AG04449 (cell line): ENCODE data around the gene SZT2.

Experiments used
- CTCF ChIA-PET: fragments of 350-600 bp; formaldehyde crosslinking; extraction: SDS; loops from one replicate; lab custom pipeline; 2021; ENCODE audit warnings: antibody characterized with exemption; lab: Yijun Ruan, JAX
- POLR2A ChIA-PET: fragments of 400-600, 350-600 bp; formaldehyde crosslinking; extraction: SDS; loops from one replicate; lab custom pipeline; 2020; ENCODE audit warnings: antibody characterized with exemption, inconsistent platforms; lab: Yijun Ruan, JAX
- DNase-seq: peaks from one replicate; pipeline ENCODE4 v3.0.0-alpha.2; 2010; ENCODE audit warnings: low read depth, low spot score
- H3K4me3 ChIP-seq: 2 replicates; pipeline ENCODE4 v1.5.1; 2011; ENCODE audit warnings: low read depth, mild to moderate bottlenecking, control low read depth, low read length
- CTCF ChIP-seq: IDR thresholded peaks from one replicate; pipeline ENCODE4 v1.5.1; 2011; ENCODE audit warnings: mild to moderate bottlenecking, moderate library complexity, low read length, control low read depth, inconsistent platforms; ENCODE audit not compliant: insufficient read depth; ENCODE audit errors: missing control alignments

Gene SZT2

DNA sequence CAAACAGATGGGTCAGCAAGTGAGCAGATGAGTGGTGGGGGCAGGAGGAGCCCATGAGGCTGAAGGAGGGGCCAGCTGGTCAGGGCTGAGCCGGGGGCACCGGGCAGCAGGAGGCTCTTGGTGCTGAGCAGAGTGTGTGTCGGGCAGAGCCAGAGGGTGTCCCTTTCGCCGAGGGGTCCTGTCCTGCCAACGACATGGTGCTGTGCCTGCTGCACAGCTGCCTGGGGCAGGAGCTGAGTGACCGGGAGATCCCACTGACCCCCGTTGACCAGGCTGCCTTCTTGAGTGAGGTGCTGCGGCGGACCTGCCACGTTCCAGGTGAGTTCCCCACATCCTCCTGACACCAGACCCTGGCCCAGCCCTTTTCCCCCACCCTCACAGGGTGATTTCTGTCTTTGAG, 36.5 kb downstream of the SZT2 start:
- CTCF ChIA-PET, result interaction anchor here (0.9 to 2.6 kb wide), 4 partner anchors 8 to 199 kb away, joined by 4 to 10 read pairs (median 7); no protein-coding TSS in a partner anchor
- POLR2A ChIA-PET, result no interaction called here
- TF ChIP-seq CTCF, result no peak
- no peak for DNase-seq
- no peak overlapping the region for H3K4me3 ChIP-seq

DNA sequence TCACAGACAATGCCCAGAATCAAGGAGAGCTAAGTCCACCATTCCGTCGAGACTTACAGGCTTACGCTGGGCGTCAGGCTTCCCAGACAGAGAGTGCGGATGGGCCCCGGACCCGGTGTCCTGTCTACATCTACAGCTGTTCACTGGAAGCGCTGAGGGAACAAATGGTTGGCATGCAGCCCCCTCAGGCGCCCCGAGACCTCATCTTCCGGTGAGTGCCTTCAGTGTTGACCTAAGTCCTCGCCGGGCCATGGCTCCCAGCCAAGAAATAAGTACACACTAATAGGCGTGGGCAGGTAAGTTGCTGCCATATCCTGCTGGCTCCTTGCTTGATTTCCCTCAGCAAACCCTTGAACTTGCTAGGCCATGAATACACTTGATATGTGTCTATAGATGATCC, 37.8 kb downstream of the SZT2 start:
- TF ChIP-seq CTCF, result no peak
- POLR2A ChIA-PET, result no interaction called here
- no peak overlapping the region for H3K4me3 ChIP-seq
- no peak for DNase-seq
- CTCF ChIA-PET, result no interaction called here

DNA sequence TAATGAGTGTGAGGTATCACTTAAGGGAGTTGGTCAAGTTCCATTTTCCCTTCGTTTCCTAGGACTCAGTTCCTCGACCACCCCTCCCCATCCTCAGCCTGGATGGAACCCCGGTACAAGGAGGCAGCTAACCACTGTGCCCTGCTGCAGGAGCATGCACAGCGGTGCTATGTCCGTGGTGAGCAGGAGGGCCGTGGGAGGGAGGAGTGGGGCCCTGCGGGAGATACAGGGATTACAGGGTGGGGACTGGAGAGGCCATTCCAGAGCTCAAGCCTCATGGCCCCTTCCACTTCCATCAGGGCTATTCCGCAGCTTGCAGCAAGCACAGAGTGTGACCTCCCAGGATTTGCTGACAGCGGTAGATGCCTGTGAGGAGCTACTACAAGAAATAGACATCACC, 38.2 kb downstream of the SZT2 start:
- no peak overlapping the region for H3K4me3 ChIP-seq
- ChIA-PET POLR2A (no interaction called here), CTCF (no interaction called here)
- TF ChIP-seq CTCF, result no peak
- DNase-seq, result no peak

DNA sequence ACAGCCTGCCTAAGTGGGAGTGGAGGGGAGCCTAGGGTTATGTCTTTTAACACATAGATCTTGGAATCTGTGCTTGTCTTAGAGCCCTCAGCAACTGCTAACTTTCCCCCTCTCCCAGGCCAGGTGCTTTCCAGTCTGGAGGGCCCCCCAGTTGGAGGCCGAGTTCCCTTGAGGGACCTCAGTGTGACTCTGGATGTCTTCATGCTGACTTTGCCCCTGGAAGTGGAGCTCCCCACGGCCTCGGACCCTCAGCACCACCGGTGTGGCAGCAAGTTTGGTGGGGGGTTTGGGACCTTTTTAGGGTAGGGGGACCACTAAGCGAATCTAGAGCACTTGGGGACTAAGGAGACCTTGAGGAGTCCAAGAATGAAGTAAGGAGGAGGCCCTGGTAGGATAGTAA, 41.1 kb downstream of the SZT2 start:
- CTCF ChIA-PET, result interaction anchor here (0.7 kb wide), 1 partner anchor 8 kb away, joined by 3 read pairs; no protein-coding TSS in a partner anchor
- DNase-seq, result no peak
- POLR2A ChIA-PET, result no interaction called here
- TF ChIP-seq CTCF, result no peak
- H3K4me3 ChIP-seq, result no peak overlapping the region

DNA sequence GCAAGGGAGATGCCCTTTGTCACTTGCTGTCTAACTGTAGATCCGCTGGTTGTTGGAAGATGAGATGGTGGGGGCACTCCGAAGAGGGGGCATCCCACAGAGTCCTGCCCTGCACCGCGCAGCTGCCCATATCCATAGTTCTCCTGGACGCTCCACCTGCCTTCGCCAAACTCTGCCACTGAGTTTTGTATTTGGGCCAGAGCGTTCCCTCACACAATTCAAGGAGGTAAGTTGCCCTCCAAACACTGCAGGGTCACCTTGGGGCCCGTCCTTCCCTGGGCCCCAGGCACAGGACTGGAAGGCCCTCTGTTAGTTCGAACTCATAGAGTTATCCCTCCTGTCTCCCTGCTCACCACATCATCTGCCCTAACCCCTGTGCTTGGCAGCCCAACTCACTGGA, 42.0 kb downstream of the SZT2 start:
- POLR2A ChIA-PET, result no interaction called here

GRCh38 chr1:43432171-43432860, 42.6 kb downstream of the SZT2 start:
- TF ChIP-seq CTCF, result no peak
- DNase-seq, result no peak
- POLR2A ChIA-PET, result no interaction called here
- CTCF ChIA-PET, result no interaction called here
- no peak overlapping the region for H3K4me3 ChIP-seq

More for the DNA sequence above, 42.0 kb downstream of the SZT2 start:
- TF ChIP-seq CTCF, result no peak
- DNase-seq, result no peak
- CTCF ChIA-PET, result no interaction called here
- H3K4me3 ChIP-seq, result no peak overlapping the region
